ENCODE measurements around the gene MYL4. TPM values are rescaled to one million over a fixed set of nuclear protein-coding genes. Genes with fewer than 3 reads are reported as not detected.

Gene MYL4
- total and polyA plus RNA-seq, 2 of the 8 experiments (the other 6 are each of a cell fraction or from before 2014, with no cell fraction given) = 0.12 TPM; not detected in 1

GRCh38 chr17:47209499-47209898 lies 351 bp downstream of the MYL4 start (continued):
- TF ChIP-seq MAX (IDR thresholded peaks at IDR 0.05) = no peak
- TF ChIP-seq TAF7 (optimal IDR thresholded peaks at IDR 0.05; ENCODE audit: borderline replicate concordance, low read depth, low read length) = no peak
- TF ChIP-seq BRCA1 (IDR thresholded peaks at IDR 0.05; ENCODE audit: low read depth, low read length) = no peak
- TF ChIP-seq CHD7 (IDR thresholded peaks at IDR 0.05; ENCODE audit: insufficient replicate concordance, low read length) = no peak
- no peak for TF ChIP-seq SUZ12 (IDR thresholded peaks at IDR 0.05; ENCODE audit: low read length)
